ENCODE results near the gene PRAMEF5.
"Not testable (repeated sequence)": the region's sequence is repeated elsewhere in the genome, so short reads cannot be mapped to it uniquely, and the experiment has no call there.

PRAMEF5 gene

GRCh38 chr1:13265124-13265523 lies 11.1 kb downstream of the PRAMEF5 start:
- in situ Hi-C loops (cut with HindIII; ENCODE audit: low sequenced_read_pairs): not testable (repeated sequence)

GRCh38 chr1:13277016-13277415 lies 23.0 kb downstream of the PRAMEF5 start:
- in situ Hi-C loops (cut with HindIII; ENCODE audit: low sequenced_read_pairs): not testable (repeated sequence)

DNA sequence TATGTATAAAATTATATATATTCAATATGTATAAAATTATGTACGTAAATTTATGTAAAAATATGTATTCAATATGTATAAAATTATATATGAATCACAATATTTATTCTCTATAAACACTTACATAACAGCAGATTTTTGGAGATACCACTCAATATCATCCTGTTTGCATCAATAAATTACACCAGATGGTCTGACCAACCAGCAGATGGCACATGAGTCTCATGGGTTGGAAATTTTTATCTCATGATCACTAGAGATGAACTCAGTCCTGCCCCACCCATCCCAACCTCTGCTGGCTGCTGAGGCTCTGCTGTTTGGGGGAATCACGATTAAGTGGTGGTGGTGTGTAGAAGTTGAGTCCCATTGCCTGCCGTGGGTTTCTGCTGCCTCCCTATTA lies 25.6 kb downstream of the PRAMEF5 start:
- in situ Hi-C loops (cut with HindIII; ENCODE audit: low sequenced_read_pairs): not testable (repeated sequence)

DNA sequence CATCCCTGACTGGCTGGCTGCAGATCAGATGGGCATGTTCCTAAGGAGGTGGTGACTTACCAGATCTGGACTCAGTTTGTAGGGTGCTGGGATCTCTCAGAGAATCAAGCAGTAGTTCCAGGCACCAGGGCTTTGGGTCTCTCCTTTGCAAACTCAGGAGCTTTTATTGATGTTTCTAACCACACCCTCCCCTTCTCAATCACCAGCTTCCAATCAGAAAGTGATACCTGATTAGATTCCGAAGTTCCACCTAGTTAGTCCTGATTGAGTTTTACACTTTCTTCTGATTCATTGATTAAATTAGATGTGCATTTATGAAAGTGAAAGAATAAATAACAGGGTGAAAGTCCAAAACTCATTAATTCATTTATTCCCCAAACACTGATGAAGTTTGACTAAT lies 31.0 kb downstream of the PRAMEF5 start, which contains the start of gene PRAMEF8:
Gene PRAMEF8, minus strand, starts transcription at position 101 of the 400 bp plus-strand sequence. CDS start 1,046 bp downstream, outside the sequence.
- in situ Hi-C loops (cut with HindIII; ENCODE audit: low sequenced_read_pairs): not testable (repeated sequence)

- in situ Hi-C loops (cut with HindIII; ENCODE audit: low sequenced_read_pairs): not testable (repeated sequence)
Measured at GRCh38 chr1:13289030-13289429, 35.0 kb downstream of the PRAMEF5 start.

GRCh38 chr1:13297216-13297931 lies 43.4 kb downstream of the PRAMEF5 start:
- in situ Hi-C loops (cut with HindIII; ENCODE audit: low sequenced_read_pairs): not testable (repeated sequence)

DNA sequence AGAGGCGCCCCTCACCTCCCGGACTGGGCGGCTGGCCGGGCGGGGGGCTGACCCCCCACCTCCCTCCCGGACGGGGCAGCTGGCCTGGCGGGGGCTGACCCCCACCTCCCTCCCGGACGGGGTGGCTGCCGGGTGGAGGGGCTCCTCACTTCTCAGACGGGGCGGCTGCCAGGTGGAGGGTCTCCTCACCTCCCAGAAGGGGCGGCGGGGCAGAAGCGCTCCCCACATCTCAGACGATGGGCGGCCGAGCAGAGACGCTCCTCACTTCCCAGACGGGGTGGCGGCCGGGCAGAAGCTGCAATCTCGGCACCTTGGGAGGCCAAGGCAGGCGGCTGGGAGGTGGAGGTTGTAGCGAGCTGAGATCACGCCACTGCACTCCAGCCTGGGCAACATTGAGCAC lies 44.7 kb downstream of the PRAMEF5 start:
- in situ Hi-C loops (cut with HindIII; ENCODE audit: low sequenced_read_pairs): not testable (repeated sequence)

DNA sequence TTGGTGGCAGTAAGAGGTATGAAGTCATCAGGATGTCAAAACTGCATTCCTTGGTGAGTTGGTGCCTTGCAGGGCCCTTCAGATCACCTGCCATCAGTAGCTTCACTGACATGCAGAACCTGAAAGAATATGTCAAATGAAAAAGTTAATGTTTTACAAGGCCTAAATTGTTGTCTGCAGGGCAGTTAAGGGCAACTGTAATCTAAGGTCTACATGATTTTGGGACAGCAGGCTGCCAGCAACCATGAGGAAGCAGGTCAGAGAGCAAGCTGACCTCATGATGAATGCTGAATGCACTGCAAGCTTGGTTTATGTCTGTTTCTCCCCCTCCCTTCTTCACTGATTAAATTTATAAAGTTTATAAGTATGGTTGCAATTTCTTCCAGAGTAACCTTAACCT lies 48.2 kb downstream of the PRAMEF5 start:
- in situ Hi-C loops (cut with HindIII; ENCODE audit: low sequenced_read_pairs): not testable (repeated sequence)

DNA sequence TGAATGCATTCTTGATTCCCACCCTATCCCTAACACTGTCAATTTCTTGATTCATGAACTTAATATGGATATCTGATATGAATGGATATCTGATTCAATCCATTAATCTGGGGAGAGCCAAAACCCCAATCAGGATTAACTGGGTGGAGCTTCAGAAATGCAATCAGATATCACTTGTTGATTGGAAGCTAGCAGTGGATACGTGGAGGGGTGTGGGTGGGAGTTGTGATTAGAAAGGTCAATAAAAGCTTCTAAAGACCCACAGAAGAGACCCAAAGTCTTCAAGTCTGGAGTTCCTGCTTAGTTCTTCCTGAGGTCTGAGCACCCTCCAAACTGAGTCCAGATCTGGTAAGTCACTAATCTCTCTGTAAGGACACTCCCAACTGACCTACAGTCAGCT lies 49.2 kb downstream of the PRAMEF5 start, which contains the start of gene PRAMEF33:
Gene PRAMEF33, plus strand, starts transcription at position 301 of the 400 bp plus-strand sequence. CDS start 2,416 bp downstream, outside the sequence.
- in situ Hi-C loops (cut with HindIII; ENCODE audit: low sequenced_read_pairs): not testable (repeated sequence)

Measured in endothelial cell of hepatic sinusoid (primary cell).